Sciatic nerve (tissue), 2 donors: ENCODE measurements around the gene CCDC87. TPM values are rescaled to one million over a fixed set of nuclear protein-coding genes. Genes with fewer than 3 reads are reported as not detected.
"Not testable (repeated sequence)": the region's sequence is repeated elsewhere in the genome, so short reads cannot be mapped to it uniquely, and the experiment has no call there.

Experiments
- ATAC-seq: fragments of 200-7000 bp; cut with Tn5 transposase; one replicate; pipeline ENCODE4 v1.9.1; 2020; ENCODE audit warnings: mild to moderate bottlenecking, moderate library complexity
- DNase-seq: peaks from one replicate; pipeline ENCODE4 v3.0.0-alpha.2; 2020; ENCODE audit warnings: low spot score
- intact Hi-C: fragments of 100-400 bp; cut with DNase I; formaldehyde crosslinking; loops from one replicate; pipeline ENCODE4 v1.14.2; 2022
- total RNA-seq: library from RNA; stranded (reverse); fragmentation: NEBNext Ultra II Directional; extraction: Animal tissue kit (Norgen Biotek cat#: 25700); gene quantifications from one replicate; pipeline ENCODE4 v1.2.1, GENCODE V29; 2021
- donor health status: DM: no; HTN: no; CAD: no.
- donor health status: DM: no; HTN: no; CAD: no.

CCDC87 gene
- total RNA-seq, 1 donor from 2014 or later, result 0.22 TPM

DNA sequence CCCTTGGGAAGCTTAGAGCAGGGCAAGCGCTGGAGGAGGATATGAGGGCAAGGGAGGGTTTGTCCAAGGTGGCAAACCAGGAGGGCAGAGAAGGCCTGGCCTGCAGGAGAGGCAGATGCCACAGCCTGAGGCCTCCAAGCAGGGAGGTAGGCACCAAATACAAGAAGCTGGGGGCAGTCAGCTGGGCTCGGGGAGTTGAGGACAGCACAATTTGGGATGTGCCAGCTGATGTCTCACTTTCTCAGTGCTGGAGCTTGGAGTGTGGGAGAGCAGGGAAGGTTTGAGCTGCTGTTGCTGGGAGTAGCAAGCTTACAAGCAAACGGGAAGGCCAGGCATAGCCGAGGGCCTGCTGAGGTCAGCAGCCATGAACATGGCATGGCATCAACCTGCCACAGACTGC, 51.0 kb downstream of the CCDC87 start:
- ATAC-seq, result no peak
- intact Hi-C loops, result no loop called here
- no peak for DNase-seq

DNA sequence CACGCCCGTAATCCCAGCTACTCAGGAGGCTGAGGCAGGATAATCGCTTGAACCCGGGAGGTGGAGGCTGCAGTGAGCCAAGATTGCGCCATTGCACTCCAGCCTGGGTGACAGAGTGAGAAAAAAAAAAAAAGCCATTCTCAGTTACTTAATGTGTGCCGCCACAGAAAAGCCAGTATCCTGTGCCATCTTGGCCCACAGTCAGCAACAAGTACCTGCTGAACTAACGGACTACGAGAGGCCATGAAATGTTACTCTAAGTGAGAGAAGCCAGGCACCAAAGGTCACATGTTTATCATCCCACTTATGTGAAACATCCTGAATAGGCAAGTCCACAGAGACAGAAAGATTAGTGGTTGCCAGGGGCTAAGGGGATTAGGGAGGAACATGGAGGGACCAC, 52.3 kb downstream of the CCDC87 start:
- ATAC-seq, DNase-seq, intact Hi-C loops: not testable (repeated sequence)

Other genes with a start within 250 kb of the CCDC87 start
- 18.7 TPM for gene BRMS1, start 248.0 kb downstream of the CCDC87 start, total RNA-seq
- 49.3 TPM for gene B4GAT1, start 245.4 kb downstream of the CCDC87 start, total RNA-seq
- gene SLC29A2, start 221.3 kb downstream of the CCDC87 start, total RNA-seq, result 2.3 TPM
- gene NPAS4, start 172.0 kb downstream of the CCDC87 start, total RNA-seq, result not detected
- gene MRPL11, start 154.2 kb downstream of the CCDC87 start, total RNA-seq, result 25.1 TPM
- gene PELI3, start 126.2 kb downstream of the CCDC87 start, total RNA-seq, result 14.8 TPM
- 12.4 TPM for gene DPP3, start 112.6 kb downstream of the CCDC87 start, total RNA-seq
- gene BBS1, start 82.4 kb downstream of the CCDC87 start, total RNA-seq, result 47.6 TPM
- gene ZDHHC24, start 47.0 kb downstream of the CCDC87 start, total RNA-seq, result 10.4 TPM
- gene ACTN3, start 46.2 kb downstream of the CCDC87 start, total RNA-seq, result 0.71 TPM
- 122 TPM for gene CTSF, start 24.5 kb downstream of the CCDC87 start, total RNA-seq
- gene CCS, start 122 bp upstream of the CCDC87 start, total RNA-seq, result 48.8 TPM
- 61.1 TPM for gene RBM14, start 23.6 kb upstream of the CCDC87 start, total RNA-seq
- gene RBM4, start 45.6 kb upstream of the CCDC87 start, total RNA-seq, result 88.6 TPM
- gene RBM4B, start 84.8 kb upstream of the CCDC87 start, total RNA-seq, result 23.7 TPM
- gene SPTBN2, start 136.2 kb upstream of the CCDC87 start, total RNA-seq, result 6.6 TPM